GM12878 (cell line): ENCODE measurements around the gene ARID5B. TPM values are rescaled to one million over a fixed set of nuclear protein-coding genes. Genes with fewer than 3 reads are reported as not detected.
A peak's percentile ranks its signal among the peaks of the same experiment; 100 is the strongest.

ENCODE experiments used
- ASH2L ChIP-seq: fragments of 300-600, 200-600 bp; sonication (generic); IDR thresholded peaks from 2 replicates; pipeline ENCODE4 v1.6.1; 2017; ENCODE audit warnings: low read depth, mild to moderate bottlenecking, borderline replicate concordance
- ATF3 ChIP-seq: IDR thresholded peaks from 2 replicates; pipeline ENCODE4 v1.6.1; 2011; ENCODE audit warnings: low read depth, mild to moderate bottlenecking, low read length, moderate library complexity, borderline replicate concordance; ENCODE audit errors: extremely low read depth
- CBFB ChIP-seq: IDR thresholded peaks from 2 replicates; pipeline ENCODE4 v1.6.1; 2016; ENCODE audit warnings: antibody characterized with exemption, low read depth
- CEBPZ ChIP-seq: fragments of 150-350 bp; IDR thresholded peaks from 2 replicates; pipeline ENCODE4 v1.6.1; 2016; ENCODE audit warnings: low read depth, low read length
- EED ChIP-seq: sonication (generic); IDR thresholded peaks from 2 replicates; pipeline ENCODE4 v1.6.1; 2016; ENCODE audit warnings: antibody characterized with exemption, low read depth
- ESRRA ChIP-seq: IDR thresholded peaks from 2 replicates; pipeline ENCODE4 v1.6.1; 2012; ENCODE audit warnings: mild to moderate bottlenecking, low read length, improper control_type of control experiment
- KDM1A ChIP-seq: fragments of 200-600 bp; sonication (generic); IDR thresholded peaks from 2 replicates; pipeline ENCODE4 v1.6.1; 2016; ENCODE audit warnings: borderline replicate concordance
- MAX ChIP-seq: IDR thresholded peaks from 2 replicates; pipeline ENCODE4 v1.6.1; 2012; ENCODE audit warnings: low read depth, low read length, improper control_type of control experiment
- MEF2A ChIP-seq: IDR thresholded peaks from 2 replicates; pipeline ENCODE4 v1.6.1; 2011; ENCODE audit warnings: low read depth, mild to moderate bottlenecking, low read length, moderate library complexity; ENCODE audit not compliant: insufficient read depth
- NFYA ChIP-seq: IDR thresholded peaks from 2 replicates; pipeline ENCODE4 v1.6.1; 2011; ENCODE audit warnings: low read depth, mild to moderate bottlenecking, low read length, improper control_type of control experiment, borderline replicate concordance
- PAX5 ChIP-seq: IDR thresholded peaks from 2 replicates; pipeline ENCODE4 v1.6.1; 2011; ENCODE audit warnings: low read depth, low read length, borderline replicate concordance
- PAX8 ChIP-seq: fragments of 450-650 bp; IDR thresholded peaks from 2 replicates; pipeline ENCODE4 v1.6.1; 2017; ENCODE audit warnings: mild to moderate bottlenecking, moderate library complexity
- PML ChIP-seq: IDR thresholded peaks from 2 replicates; pipeline ENCODE4 v1.6.1; 2012; ENCODE audit warnings: low read length, inconsistent platforms
- RAD21 ChIP-seq: IDR thresholded peaks from 2 replicates; pipeline ENCODE4 v1.6.1; 2011; ENCODE audit warnings: mild to moderate bottlenecking, low read depth, low read length, moderate library complexity; ENCODE audit not compliant: insufficient read depth
- RAD51 ChIP-seq: fragments of 450-650 bp; IDR thresholded peaks from 2 replicates; pipeline ENCODE4 v1.6.1; 2016; ENCODE audit warnings: moderate library complexity, mild to moderate bottlenecking, inconsistent platforms
- RCOR1 ChIP-seq: conservative IDR thresholded peaks from 2 replicates; pipeline ENCODE4 v1.6.1; 2012; ENCODE audit warnings: low read depth, low read length, improper control_type of control experiment
- SIX5 ChIP-seq: IDR thresholded peaks from 2 replicates; pipeline ENCODE4 v1.6.1; 2011; ENCODE audit warnings: mild to moderate bottlenecking, low read depth, low read length, moderate library complexity; ENCODE audit not compliant: severe bottlenecking
- SPI1 ChIP-seq: IDR thresholded peaks from 2 replicates; pipeline ENCODE4 v1.6.1; 2011; ENCODE audit warnings: low read depth, mild to moderate bottlenecking, low read length, moderate library complexity, borderline replicate concordance; ENCODE audit not compliant: insufficient read depth
- TARDBP ChIP-seq: IDR thresholded peaks from 2 replicates; pipeline ENCODE4 v1.6.1; 2016; ENCODE audit warnings: borderline replicate concordance
- TBL1XR1 ChIP-seq: IDR thresholded peaks from 2 replicates; pipeline ENCODE4 v1.6.1; 2012; ENCODE audit warnings: low read depth, low read length, improper control_type of control experiment
- ZBTB40 ChIP-seq: fragments of 450-650 bp; IDR thresholded peaks from 2 replicates; pipeline ENCODE4 v1.6.1; 2016; ENCODE audit warnings: mild to moderate bottlenecking, moderate library complexity, borderline replicate concordance
- ZNF217 ChIP-seq: fragments of 450-650 bp; IDR thresholded peaks from 2 replicates; pipeline ENCODE4 v1.6.1; 2017; ENCODE audit warnings: antibody characterized with exemption, mild to moderate bottlenecking
- ZZZ3 ChIP-seq: IDR thresholded peaks from 2 replicates; pipeline ENCODE4 v1.6.1; 2011; ENCODE audit warnings: low read depth; ENCODE audit not compliant: control insufficient read depth, insufficient read length
- polyA plus RNA-seq, 11 experiments: library from polyadenylated mRNA; depleted of rRNA in 4 of 11; unstranded in 6 of 11; stranded (reverse) in 5 of 11; fragments of >200 nt; fragmentation: Nextera tagmentation in 4 of 11; fragmentation: Illumina TruSeq in 1 of 11; extraction: Ambion mirVana in 4 of 11; extraction: Trizol in 1 of 11; gene quantifications; 1 replicate in 1 of 11; 2 replicates in 10 of 11; pipeline versions ENCODE4 v1.2.1 to v1.2.3, GENCODE V29; 2011 to 2016; ENCODE audit warnings: inconsistent platforms in 2 of 11, missing spikeins in 2 of 11, low read depth in 1 of 11
- total RNA-seq, 4 experiments: library from RNA; depleted of rRNA in 3 of 4; stranded (reverse); fragments of >200 nt in 3 of 4; fragmentation: Illumina TruSeq in 1 of 4; extraction: Trizol in 1 of 4; gene quantifications; 2 replicates each; pipeline versions ENCODE4 v1.2.1 to v1.2.3, GENCODE V29; 2013 to 2021

Gene ARID5B
- total and polyA plus RNA-seq, 10 of the 15 experiments (the other 5 are each of a cell fraction or from before 2014, with no cell fraction given): 2.7 to 8.5 (median 6.1) TPM

- 0 out of 2 replicates have a peak, but pooled peaks have one; percentile 93 for TF ChIP-seq RCOR1
- TF ChIP-seq RAD51: 0 out of 2 replicates have a peak, but pooled peaks have one; percentile 43
- peak; percentile 98 for TF ChIP-seq PAX5
- TF ChIP-seq PAX8: no peak
- peak; percentile 69; the same call in 1 of the 2 replicates for TF ChIP-seq SPI1
- TF ChIP-seq TBL1XR1: peak; percentile 90
- peak; percentile 86; the same call in 1 of the 2 replicates for TF ChIP-seq ESRRA
- peak; percentile 84 for TF ChIP-seq MAX
- peak; percentile 63; the same call in 1 of the 2 replicates for TF ChIP-seq PML
- no peak for TF ChIP-seq ASH2L
- peak; percentile 90 for TF ChIP-seq MEF2A
- TF ChIP-seq TARDBP: peak; percentile 54; the same call in 1 of the 2 replicates
- TF ChIP-seq CBFB: peak; percentile 58; the same call in 1 of the 2 replicates
- no peak for TF ChIP-seq KDM1A
- TF ChIP-seq NFYA: no peak
- no peak for TF ChIP-seq ZNF217
- no peak for TF ChIP-seq SIX5
- TF ChIP-seq CEBPZ: no peak
- TF ChIP-seq EED: peak; percentile 80
- TF ChIP-seq ATF3: no peak
- no peak for TF ChIP-seq ZZZ3
- peak; percentile 15; the same call in 1 of the 2 replicates for TF ChIP-seq RAD21
- TF ChIP-seq ZBTB40: no peak
Observed at GRCh38 chr10:62000037-62000603, 98.6 kb downstream of the ARID5B start (continued).
